H7 (cell line): ENCODE measurements around the gene SPRED2. TPM values are rescaled to one million over a fixed set of nuclear protein-coding genes. Genes with fewer than 3 reads are reported as not detected.

Experiments
- DNase-seq: peaks from one replicate; pipeline ENCODE4 v3.0.0; 2012
- H3K27me3 ChIP-seq: 2 replicates; pipeline ENCODE4 v1.6.0; 2011; ENCODE audit warnings: mild to moderate bottlenecking, low read length; ENCODE audit not compliant: control insufficient read depth, insufficient read depth
- H3K36me3 ChIP-seq: replicated peaks from 2 replicates; pipeline ENCODE4 v1.5.1; 2011; ENCODE audit warnings: low read length; ENCODE audit not compliant: control insufficient read depth, insufficient read depth
- H3K4me3 ChIP-seq: 2 replicates; pipeline ENCODE4 v1.5.1; 2011; ENCODE audit warnings: low read depth, mild to moderate bottlenecking, control low read depth, low read length, moderate library complexity; ENCODE audit not compliant: insufficient read depth
- total RNA-seq: library from RNA; depleted of rRNA; stranded (reverse); fragments of >200 nt; shearing (Covaris generic); gene quantifications from 2 replicates; pipeline ENCODE4 v1.2.3, GENCODE V29; 2014

The SPRED2 gene
- total RNA-seq, 1 experiment from 2014 or later: 16.1 TPM

DNA sequence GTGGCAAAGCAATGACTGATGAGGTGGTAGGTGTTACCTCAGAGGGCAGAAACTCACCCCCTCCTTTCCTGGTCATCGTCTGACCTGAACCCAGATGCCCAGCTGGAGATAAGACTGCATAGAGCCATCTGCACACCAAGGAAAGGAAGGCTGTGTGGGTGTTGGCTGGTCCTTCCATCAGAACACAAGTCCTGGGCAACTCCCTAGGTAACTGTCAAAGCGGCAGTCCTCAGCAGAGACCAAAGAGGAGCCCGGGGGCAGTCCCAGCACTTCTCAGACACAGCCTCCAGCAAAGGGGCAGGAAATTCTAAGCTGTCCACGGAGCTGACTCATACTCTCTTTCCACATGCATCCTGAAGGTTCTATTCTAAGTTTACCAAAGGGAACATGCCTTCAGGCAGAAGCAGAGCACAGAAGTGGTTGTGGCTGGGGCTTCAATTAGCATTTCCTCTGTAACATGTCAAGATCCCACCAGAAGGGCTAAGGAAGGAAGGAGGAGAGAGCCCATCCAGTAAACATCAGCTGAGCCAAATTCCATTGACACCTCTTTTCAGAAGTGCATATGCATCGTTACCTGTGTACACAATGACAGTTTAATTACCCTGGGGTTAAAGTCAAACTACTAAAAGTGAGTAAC lies 54.7 kb downstream of the SPRED2 start:
- Histone ChIP-seq H3K4me3 (no peak overlapping the region), H3K27me3 (no peaks in the 10 kb centered on the region), H3K36me3 (no peaks in the 10 kb centered on the region)
- DNase-seq: no peak

DNA sequence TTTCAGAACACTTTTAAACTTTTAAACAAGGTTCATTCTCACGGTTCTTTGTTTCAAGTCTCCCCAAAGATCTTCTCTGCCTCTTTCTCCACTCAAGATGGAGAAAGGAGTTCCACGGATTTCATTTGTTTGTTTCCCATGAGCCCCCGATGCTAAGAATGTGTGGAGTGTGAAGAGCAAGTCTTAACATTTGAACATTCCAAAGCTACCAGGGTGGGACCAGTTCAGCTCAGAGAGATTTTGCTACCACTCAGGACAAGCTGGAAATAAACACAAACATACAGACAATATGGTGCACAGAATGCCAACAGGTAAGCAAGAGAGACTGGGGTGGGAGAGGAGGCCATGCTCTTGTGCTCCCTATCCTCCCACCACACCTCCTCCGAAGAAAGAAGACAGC lies 56.7 kb downstream of the SPRED2 start:
- H3K27me3 ChIP-seq: no peaks in the 10 kb centered on the region
- no peak for DNase-seq
- H3K36me3 ChIP-seq: no peaks in the 10 kb centered on the region
- no peak overlapping the region for H3K4me3 ChIP-seq

DNA sequence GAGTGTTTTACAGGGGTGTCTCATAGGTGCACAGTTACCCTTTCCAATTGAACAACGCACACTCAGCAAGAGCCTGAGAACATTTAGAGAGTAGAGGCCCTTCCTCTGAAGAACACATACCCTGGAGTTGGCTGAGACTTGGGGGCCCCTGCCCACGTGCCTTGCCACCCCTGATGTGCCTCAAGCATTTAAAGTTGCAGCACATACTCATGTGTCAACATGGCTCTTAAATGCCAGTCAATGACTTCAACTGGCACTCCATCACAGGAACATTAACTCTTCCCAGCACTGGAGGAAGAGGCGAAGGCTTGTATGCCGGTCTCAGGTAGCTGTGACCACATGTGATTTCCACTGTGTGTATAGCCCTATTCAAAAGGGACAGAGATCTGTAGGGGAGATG lies 57.4 kb downstream of the SPRED2 start:
- DNase-seq: no peak
- H3K4me3 ChIP-seq: no peak overlapping the region
- no peaks in the 10 kb centered on the region for H3K36me3 ChIP-seq
- H3K27me3 ChIP-seq: no peaks in the 10 kb centered on the region

DNA sequence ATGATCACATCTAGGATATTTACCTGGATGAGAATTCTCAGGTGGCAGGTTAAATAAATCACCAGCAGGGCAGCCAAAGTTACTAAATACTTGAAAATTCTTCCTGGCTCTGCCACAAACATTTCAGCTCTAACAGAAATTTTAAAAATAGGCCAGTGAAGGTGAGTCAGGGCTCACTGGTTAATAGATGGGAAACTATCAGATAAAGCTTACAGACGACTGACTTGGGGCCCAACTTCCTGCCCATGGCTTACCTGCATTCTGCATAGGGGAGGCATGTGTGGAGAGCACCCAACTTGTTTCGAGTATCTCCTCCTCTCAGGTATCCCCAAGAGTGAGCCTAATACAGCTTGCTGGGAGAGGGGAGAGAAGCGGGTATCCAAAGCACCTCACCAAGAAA lies 57.8 kb downstream of the SPRED2 start:
- no peak for DNase-seq
- H3K4me3 ChIP-seq: no peak overlapping the region
- no peaks in the 10 kb centered on the region for H3K27me3 ChIP-seq
- no peaks in the 10 kb centered on the region for H3K36me3 ChIP-seq

DNA sequence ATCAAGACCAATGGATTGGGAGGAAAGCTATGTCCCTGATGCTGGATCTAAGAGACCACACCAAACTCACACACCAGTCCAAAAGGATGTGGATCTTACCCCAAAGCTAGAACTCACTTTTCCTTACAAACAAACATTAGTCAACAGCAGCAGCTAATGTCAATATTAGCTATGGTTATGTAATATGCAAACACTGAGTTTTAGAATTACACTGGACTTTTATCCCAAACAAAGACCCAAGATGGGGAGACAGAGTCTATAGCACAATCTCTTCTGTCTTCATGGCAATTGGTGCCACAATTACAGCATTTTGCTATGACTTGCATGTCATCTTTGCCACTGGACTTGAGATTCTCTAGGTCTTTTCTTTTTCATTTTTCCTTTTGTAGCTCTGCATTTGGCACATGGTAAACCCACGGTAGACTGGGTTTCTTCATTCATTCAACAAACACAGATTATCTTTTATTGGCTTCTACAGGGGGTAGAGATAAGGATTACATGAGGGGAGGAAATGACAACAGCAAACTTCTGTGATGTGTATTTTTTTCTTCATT lies 59.0 kb downstream of the SPRED2 start:
- Histone ChIP-seq H3K4me3 (no peak overlapping the region), H3K36me3 (no peaks in the 10 kb centered on the region), H3K27me3 (no peaks in the 10 kb centered on the region)
- DNase-seq: no peak

DNA sequence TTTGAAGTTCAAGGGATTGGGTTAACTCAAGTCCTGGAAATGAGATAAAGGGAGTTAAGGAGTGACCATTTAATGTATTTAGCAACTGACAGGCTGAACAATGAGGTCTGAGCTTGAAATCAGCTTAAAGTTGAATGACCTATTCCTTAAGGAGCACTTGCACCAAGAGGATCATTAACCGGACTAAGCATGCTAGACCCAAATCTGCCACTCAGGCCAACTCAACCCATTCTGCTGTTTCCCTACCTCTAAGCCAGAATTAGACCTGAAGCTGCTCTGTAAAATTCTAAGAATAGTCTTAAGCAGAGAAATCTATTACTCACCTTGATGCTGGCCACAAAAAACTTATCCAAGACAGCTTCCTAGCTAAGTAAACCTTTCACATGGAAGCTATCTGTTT lies 59.8 kb downstream of the SPRED2 start:
- no peak for DNase-seq
- H3K4me3 ChIP-seq: no peak overlapping the region
- no peaks in the 10 kb centered on the region for H3K36me3 ChIP-seq
- H3K27me3 ChIP-seq: no peaks in the 10 kb centered on the region

DNA sequence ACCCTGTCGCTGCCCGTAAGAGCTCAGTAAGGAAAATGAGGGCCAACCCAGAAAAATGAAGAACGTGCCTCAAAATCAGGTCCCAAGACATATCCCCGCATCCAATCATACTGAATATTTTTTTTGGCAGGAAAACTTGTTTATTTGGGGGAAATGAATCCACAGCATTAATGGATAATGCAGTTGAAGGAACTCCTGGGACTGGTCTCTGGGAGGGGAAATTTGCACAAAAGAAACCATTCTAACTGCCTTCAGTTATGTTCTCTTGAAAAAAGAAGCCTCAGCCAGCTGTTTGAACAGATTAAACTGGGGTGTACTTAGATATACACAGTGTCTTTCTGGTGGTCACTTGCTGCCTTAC lies 61.3 kb downstream of the SPRED2 start:
- Histone ChIP-seq H3K27me3 (no peaks in the 10 kb centered on the region), H3K4me3 (no peak overlapping the region), H3K36me3 (no peaks in the 10 kb centered on the region)
- no peak for DNase-seq

DNA sequence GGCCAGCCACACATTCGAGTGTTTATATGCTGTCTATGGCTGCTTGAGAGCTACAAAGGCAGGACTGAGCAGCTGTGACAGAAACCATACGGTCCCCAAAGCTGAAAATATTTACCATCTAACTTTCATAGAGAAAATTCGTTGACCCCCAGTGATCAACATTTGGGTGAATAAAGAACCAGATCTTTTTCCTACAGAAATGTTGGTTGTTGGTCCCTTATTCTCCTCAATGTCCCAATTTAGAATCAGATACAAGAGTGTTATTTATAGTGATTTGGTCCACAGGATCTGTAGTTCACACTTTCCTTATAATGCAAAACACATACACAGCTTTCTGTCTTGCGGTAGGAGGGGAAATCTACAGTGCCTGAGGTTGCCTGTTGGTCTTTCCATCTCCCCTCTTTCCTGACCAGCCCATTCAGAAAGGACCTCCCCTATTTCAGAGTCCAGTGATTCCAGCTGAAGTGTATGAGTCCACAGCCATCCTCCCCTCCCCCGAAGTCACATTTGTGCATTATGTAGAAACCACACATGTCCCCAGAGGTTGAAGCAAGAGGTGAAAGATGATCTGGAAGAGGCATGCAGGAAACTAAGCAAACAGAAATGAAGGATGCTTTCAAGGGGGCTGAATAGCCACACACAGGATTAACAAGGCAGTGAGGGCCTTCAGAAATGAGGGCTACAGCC lies 61.9 kb downstream of the SPRED2 start:
- no peak for DNase-seq
- Histone ChIP-seq H3K4me3 (no peak overlapping the region), H3K27me3 (no peaks in the 10 kb centered on the region), H3K36me3 (no peaks in the 10 kb centered on the region)

DNA sequence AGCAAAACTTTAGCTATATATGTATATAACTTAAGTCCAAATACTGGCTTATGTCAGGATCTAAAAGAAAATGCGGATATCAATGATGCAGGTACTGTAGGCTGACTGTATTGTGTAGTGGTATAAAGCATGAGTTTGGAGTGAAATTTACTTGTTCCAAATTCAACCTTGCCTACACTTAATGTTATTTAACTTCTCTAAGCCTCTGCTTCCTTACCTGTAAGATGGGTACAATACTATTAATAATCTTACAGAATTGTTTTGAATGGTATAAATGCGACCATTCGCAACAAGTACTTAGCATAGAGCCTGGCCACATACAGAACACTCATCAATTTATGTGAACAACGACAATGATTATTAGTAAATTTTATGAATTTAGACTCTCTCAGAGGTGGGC lies 62.4 kb downstream of the SPRED2 start:
- Histone ChIP-seq H3K4me3 (no peak overlapping the region), H3K36me3 (no peaks in the 10 kb centered on the region), H3K27me3 (no peaks in the 10 kb centered on the region)
- DNase-seq: no peak

DNA sequence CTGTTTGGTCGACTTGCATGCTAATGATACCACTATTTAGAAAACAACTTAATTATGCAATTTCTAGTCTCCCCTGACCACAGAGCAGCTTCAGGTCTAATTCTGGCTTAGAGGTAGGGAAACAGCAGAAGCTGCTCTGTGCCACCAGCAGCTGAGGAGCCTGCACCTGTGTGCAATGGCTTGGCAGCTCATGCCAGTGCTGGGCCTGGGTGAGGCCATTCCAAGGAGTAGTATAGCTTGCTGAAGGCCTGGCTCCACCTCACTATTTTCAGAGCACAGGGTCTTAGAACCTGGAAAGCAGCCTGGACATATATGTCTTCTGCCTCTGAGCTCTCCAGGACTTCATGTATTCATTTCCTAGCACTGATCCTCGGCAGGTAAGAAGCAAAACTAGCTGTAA lies 62.8 kb downstream of the SPRED2 start:
- Histone ChIP-seq H3K4me3 (no peak overlapping the region), H3K36me3 (no peaks in the 10 kb centered on the region), H3K27me3 (no peaks in the 10 kb centered on the region)
- DNase-seq: no peak

DNA sequence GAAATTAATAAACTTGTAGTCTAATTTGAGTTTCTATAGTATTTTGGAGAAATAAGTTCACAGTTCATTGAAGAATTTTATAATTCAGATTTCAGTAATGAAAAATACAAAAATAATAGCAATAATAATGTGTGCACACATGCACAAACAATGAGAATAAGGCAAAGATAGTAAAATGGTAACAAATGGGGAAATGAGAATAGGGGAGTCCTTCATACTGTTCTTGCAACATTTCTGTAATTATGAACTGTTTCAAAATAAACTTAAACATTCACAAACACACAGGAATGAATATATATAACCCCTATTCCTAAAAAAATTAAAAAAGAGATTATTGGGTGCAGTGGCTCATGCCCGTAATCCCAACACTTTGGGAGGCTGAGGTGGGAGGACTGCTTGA lies 63.9 kb downstream of the SPRED2 start:
- Histone ChIP-seq H3K4me3 (no peak overlapping the region), H3K27me3 (no peaks in the 10 kb centered on the region), H3K36me3 (no peaks in the 10 kb centered on the region)
- no peak for DNase-seq

DNA sequence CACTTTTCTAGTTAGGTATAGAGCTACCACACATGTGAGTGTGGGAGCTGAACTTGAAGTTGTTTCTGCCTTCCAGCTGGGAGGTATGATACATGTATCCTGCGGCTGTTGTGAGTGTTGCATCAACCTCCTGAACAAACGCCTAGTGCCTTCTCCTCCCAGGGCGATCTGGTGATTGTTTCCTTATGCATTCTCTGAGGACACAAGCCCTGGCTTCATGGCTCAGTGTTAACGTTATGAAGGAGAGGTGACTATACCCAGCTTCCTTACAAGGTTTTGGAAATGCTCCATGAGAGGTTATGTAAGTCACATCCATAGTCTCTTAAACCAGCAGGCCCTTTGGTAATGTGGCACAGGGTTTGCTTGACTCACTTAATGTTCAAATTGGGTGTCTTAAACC lies 64.9 kb downstream of the SPRED2 start:
- no peaks in the 10 kb centered on the region for H3K36me3 ChIP-seq

DNA sequence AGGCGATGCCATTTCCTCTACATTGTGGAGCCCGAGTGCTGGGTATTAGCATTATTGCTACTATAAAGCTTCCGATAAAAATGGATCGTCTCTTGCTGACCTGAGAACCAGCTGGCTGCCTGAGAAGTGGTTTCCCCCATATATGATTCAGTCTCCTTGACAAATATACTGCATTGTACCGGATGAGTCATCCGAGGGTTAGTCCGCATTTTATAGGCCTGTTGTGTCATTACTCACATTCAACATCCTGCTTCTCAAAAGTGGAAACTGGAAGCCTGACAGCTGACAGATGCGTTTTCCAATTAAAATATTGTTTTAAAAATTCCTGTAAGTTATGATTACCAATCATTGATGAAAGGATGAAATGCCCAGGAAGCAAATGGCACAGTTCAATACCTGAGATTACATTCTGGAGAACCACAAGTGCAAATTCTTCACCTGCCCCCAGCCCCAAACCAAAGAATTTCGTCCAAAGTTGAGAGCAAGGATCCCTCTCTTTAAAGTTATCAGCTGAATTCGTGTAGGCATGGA lies 65.7 kb downstream of the SPRED2 start:
- Histone ChIP-seq H3K4me3 (no peak overlapping the region), H3K27me3 (no peaks in the 10 kb centered on the region), H3K36me3 (no peaks in the 10 kb centered on the region)
- no peak for DNase-seq

More for the DNA sequence above, 64.9 kb downstream of the SPRED2 start:
- DNase-seq: no peak
- Histone ChIP-seq H3K27me3 (no peaks in the 10 kb centered on the region), H3K4me3 (no peak overlapping the region)

DNA sequence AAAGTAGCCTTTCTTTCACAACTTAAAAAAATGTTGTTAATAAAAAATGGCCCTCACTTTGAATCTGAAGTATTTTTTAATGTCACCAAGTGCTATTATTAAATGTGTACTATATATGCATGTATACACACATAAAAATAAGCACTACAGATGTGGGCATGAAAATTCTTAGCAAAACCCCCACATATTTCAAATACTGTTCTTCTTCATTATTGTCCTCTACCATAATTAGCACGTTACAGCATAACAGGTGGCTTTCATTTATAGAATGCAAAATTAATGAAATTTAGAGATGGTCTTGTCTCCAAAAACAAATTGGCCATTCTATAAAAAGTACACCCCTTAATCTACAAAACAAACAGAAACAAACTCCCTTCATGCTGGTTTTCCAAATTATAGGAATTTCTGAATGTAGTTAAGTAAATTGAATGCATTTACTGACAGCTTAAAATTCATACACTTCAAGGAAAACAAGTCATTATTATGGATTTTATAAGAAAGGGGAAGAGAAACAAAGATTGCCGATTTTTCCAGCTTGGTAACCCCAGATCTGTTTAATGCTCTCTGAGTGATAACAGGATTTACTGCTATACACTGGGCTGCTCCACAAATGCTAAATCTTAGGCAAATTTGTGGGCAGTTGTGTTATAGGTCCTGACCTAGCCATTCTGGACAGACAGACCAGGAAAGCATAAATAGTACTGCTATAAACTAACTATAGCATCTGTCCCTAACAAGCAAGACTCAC lies 67.2 kb downstream of the SPRED2 start:
- DNase-seq: no peak
- Histone ChIP-seq H3K36me3 (no peaks in the 10 kb centered on the region), H3K4me3 (no peak overlapping the region), H3K27me3 (no peaks in the 10 kb centered on the region)
